Fibroblast of skin of back (primary cell): ENCODE results near the gene TXNL4A.

Source experiments
- DNase-seq: peaks from one replicate; pipeline ENCODE4 v3.0.0-alpha.2; 2013

Gene TXNL4A

GRCh38 chr18:79947881-79948610 lies 40.3 kb downstream of the TXNL4A start:
- DNase-seq = no peak

DNA sequence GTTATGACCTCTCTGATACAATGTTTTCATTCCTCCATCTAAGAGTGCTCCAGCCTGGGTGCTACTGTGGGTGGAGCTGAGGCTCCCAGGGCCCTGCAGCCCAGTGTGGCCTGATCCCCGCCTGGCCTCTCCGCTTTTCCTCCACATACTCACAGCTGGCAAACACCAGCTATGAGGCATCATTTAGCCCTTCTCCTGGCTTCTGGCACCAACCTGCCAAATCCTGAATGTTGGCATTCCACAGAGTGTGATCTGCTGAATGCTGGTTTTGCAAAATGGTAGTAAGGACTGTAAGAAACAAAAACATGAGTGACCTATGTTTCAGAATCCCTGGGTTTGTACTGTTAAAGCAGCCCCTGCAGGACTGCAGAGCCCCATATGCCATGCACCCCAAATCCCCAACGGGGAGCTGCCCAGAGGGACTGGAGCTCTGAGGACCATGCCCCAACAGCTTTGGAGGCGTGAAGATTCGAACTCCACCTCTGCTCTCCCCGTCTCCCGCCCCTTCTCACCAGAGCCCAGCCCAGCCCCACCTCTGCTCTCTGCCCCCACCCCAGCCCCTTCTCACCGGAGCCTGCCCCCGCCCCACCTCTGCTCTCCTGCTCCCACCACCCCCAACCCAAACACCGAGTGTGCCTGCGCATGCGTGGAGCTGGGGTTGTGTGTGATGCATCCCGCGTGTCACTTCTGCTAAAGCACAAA lies 41.2 kb downstream of the TXNL4A start:
- no peak for DNase-seq

DNA sequence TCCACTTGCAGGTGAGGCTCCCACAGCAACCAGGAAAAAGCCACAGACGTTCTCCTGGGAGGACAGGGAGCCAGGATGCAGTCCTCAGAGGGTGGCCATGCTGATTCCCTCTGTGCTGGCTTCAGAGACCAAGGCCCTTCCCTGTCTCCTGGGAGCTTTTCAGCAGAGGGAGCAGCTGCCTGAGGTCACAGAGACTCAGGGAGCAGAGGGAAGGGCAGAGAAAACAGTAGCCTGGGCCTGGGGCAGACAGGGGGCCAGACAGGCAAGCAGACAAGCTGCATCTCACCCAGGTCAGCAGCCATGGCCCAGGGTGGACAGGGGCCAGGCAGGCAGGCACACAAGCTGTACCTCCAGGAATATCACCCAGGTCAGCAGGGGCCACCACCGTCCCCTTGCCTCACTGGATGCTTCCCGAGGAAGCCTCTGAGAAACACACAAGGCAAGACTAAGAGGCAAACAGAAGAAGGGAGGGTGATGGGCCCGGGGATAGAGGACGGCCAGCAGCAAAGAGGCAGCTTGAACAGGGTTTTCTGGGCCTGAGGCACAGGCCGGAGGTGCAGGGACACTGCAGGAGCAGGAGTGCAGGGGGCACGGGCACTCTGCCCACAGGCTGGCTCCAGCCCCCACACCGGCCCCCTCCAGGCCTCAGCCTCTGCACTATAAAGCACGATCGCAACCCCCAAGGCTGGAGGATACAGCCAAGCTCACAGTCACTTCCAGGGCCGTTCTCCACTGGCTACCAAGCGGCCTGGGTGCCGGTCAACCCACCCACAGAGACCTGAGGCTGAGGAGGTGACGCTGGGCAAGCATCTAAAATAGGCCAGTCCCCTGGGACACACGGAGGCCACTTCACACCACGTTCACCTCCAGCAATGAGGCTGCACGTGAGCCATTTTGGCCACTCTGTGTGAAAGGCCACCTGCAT lies 43.0 kb downstream of the TXNL4A start:
- DNase-seq = no peak

DNA sequence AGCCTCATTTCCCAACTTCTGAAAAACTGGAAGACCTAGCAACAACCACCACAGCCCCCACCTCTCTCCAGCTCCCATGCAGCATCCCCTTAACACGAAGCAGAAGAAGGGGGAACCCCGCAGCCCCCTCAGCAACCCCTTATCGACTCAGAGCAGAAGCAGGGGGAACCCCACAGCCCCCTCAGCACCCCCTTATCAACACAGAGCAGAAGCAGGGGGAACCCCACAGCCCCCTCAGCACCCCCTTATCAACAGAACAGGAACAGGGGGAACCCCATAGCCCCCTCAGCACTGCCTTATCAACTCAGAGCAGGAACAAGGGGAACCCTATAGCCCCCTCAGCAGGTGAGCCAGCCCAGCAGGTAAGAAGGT lies 43.6 kb downstream of the TXNL4A start:
- DNase-seq = no peak

GRCh38 chr18:79944126-79944731 lies 44.1 kb downstream of the TXNL4A start:
- peak; percentile 32 for DNase-seq

DNA sequence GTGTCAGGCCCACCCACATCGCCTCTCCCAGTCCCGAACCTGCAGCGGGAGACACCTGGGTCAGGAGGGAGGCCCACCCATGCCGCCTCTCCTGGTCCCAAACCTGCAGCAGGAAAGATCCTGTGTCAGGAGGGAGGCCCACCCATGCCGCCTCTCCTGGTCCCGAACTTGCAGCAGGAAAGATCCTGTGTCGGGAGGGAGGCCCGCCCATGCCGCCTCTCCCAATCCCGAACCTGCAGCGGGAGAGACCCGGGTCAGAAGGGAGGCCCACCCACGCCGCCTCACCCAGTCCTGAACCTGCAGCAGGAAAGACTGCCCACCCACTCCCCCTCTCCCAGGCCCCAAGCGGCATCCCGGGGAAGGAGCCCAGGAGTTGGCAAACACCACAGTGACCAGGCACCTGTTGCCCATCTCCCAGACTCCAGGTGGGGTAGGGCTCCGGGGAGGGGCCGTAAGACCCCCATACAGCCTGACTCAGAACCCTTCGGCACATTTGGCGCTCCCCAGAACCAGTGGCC lies 44.7 kb downstream of the TXNL4A start:
- no peak for DNase-seq

GRCh38 chr18:79942786-79943607 lies 45.4 kb downstream of the TXNL4A start:
- DNase-seq = no peak

- no peak for DNase-seq
Measured at GRCh38 chr18:79942211-79942610, 46.2 kb downstream of the TXNL4A start.

GRCh38 chr18:79941473-79942119 lies 46.8 kb downstream of the TXNL4A start:
- no peak for DNase-seq

DNA sequence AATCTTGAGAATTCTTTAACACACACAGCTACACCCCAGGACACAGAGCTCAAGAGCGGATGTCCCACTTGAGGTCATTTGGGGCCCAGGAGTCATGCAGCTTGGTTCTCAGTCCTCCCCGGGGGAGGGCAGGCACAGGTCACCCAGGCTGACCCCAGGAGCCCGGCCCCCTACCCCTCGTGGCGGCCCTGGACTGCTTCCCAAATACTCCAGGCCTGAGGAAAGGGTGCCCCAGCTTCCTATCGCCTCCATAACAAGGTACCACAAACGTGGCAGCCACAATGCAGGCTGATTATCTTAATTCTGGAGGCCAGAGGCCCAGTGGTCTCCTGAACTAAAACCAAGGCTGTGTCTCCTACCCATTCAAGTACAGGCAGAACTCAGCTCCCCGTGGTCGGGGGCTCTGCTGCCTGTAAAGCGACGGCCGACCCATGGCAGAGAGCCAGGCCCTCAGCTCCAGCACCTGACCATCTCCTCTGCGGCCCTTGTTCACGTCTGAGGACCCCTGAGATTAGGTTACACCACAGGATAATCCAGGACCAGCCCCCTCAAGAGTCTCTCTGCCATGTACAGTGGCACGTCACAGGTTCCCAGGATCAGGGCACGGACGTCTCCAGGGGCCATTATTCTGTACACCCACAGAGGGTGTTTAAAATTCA lies 47.4 kb downstream of the TXNL4A start:
- DNase-seq = no peak

GRCh38 chr18:79940126-79940813 lies 48.1 kb downstream of the TXNL4A start:
- DNase-seq = no peak

DNA sequence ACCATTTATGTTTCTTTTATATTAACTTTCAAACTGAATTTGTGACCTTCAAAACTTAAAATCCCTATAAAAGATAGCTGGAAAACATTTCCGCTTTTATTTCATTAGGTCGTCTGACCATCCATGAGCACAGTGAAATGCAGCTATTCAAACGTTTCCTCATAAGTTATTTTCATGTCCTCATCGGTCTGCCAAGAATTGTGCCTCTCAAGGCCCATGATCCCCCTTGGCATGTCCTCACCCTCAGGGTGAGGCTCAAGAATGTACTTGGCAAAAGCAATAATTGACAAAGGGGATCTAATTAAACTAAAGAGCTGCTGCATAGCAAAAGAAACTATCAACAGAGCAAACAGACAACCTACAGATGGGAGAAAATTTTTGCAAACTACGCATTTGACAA lies 49.3 kb downstream of the TXNL4A start:
- no peak for DNase-seq

DNA sequence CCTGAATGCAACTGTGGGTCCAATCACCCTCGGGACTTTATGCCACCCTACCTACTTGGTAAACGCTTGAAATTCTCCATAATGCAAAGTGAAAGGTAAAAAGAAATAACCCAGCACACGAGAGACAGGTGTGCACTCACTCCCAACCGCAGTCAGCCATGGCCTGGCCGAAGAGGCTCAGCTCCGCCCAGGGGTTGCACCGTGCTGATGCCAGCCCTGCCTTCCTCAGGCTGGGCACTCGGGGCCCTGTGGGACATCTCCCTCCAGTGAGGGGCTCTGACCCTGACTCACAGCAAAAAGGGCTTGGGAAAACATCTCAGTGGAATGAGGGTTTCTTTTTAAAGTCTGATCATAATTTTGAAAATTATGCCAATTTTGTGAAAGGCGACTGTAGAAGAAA lies 50.2 kb downstream of the TXNL4A start:
- DNase-seq = no peak

DNA sequence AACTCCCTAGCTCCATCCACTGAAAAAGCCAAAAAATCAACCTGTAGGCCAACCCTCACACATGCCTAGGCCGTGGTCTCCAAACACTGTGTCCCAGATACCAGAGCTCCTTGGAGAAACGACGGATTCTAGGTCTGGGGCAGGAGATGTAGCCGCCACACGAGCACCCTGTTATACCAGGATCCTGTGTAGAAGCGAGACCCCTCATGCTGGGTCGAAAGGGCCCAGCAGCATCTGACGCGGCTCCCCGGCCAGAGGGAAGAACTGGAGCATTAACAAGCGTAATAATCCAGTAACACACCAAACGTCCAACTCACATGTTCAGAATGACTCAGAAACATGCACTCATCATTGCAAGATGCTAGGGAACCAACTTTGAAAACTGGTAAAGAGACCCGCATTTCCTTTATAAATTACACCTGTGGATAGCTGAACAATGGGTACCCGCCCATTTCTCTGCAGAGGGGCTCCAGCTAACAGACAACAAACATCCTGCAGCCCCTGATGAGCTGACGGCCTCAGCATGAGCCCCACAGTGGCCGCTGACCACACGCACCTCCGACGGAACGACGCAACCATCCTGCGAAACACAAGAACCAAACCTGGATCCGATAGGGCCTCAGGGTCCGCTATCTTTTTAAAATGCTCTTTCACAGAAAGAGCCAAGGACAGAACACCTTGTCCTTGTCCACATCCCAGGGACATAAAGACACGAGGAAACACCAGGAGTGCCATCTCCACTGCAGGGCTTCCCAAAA lies 51.1 kb downstream of the TXNL4A start:
- no peak for DNase-seq

DNA sequence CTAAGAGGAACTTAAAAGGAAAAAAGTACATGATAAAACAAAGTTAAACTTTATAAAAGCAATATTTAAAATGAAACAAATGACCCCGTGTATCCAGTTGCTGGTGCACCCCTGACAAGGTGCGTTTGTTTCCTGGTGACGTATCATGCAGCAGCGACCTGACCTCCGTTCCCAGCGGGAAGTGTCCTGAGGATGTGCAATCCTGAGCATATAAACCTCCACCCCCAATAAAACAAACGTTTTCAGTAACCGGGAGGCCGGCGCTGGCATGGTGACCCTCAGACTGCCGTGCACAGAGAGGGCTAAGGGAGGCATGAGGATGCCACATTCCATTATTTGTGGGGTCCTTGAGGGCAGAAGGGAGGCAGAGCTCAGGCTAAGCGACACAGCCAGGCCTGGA lies 51.7 kb downstream of the TXNL4A start:
- no peak for DNase-seq

GRCh38 chr18:79935925-79936324 lies 52.4 kb downstream of the TXNL4A start:
- DNase-seq = no peak

- DNase-seq = no peak
Measured at GRCh38 chr18:79935499-79935898, 52.9 kb downstream of the TXNL4A start.

GRCh38 chr18:79935098-79935480 lies 53.3 kb downstream of the TXNL4A start:
- DNase-seq = no peak
